ENCODE data around the gene FAM237A. TPM values are rescaled to one million over a fixed set of nuclear protein-coding genes. Genes with fewer than 3 reads are reported as not detected.

The FAM237A gene
- total RNA-seq, 1 experiment from 2014 or later: not detected

DNA sequence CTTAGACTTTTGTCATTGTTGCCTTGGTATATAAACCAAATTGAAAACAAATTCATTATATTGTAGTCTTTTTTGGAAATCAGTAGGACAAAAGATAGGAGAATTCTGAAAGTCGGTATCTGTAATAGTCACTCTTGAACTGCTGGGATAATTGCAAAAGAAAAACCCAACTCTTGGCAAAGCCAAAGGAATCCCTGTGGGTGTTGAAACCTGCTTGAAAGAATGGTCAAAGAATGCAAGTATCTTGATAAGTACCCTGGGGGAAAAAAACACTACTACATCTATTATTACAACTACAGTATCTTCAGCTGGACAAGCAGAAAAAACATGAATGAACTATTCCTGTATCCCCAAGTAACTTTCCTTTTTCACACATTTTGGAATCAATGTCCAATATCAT is 7.3 kb upstream of the FAM237A start:
- ChIA-PET CTCF (no interaction called here), POLR2A (no interaction called here), RAD21 (ENCODE audit: low non-redundant PET in 1 of 2, low total read pairs in 2 of 2, uncharacterized antibody in 2 of 2, unreplicated experiment in 2 of 2) (no interaction called here)
- H3K27ac ChIP-seq (ENCODE audit: low read depth, low read length): no peak overlapping the region
- no peaks in the 10 kb centered on the region for H3K79me2 ChIP-seq (ENCODE audit: insufficient read depth, low read length)
- no peaks in the 10 kb centered on the region for H3K9me3 ChIP-seq (ENCODE audit: control insufficient read depth in 1 of 2, insufficient read depth in 1 of 2, low read depth in 1 of 2, low read length in 2 of 2)
- no TSS peak for BruUV-seq (replicated peaks)
- H3K4me2 ChIP-seq (ENCODE audit: low read length): no peak overlapping the region
- TF ChIP-seq, protein P1, sequence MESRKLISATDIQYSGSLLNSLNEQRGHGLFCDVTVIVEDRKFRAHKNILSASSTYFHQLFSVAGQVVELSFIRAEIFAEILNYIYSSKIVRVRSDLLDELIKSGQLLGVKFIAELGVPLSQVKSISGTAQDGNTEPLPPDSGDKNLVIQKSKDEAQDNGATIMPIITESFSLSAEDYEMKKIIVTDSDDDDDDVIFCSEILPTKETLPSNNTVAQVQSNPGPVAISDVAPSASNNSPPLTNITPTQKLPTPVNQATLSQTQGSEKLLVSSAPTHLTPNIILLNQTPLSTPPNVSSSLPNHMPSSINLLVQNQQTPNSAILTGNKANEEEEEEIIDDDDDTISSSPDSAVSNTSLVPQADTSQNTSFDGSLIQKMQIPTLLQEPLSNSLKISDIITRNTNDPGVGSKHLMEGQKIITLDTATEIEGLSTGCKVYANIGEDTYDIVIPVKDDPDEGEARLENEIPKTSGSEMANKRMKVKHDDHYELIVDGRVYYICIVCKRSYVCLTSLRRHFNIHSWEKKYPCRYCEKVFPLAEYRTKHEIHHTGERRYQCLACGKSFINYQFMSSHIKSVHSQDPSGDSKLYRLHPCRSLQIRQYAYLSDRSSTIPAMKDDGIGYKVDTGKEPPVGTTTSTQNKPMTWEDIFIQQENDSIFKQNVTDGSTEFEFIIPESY (IDR thresholded peaks at IDR 0.05; ENCODE audit: extremely low read depth, insufficient replicate concordance, low read length): no peak
- TF ChIP-seq EZH2 (IDR thresholded peaks at IDR 0.05) (no peak), POLR2AphosphoS5 (IDR thresholded peaks at IDR 0.05; ENCODE audit: low read depth, low read length) (no peak), ZFX (IDR thresholded peaks at IDR 0.05) (no peak), JUND (IDR thresholded peaks at IDR 0.05) (no peak), RAD21 (IDR thresholded peaks at IDR 0.05; ENCODE audit: low read depth) (no peak), EGR1 (IDR thresholded peaks at IDR 0.05; ENCODE audit: low read depth) (no peak)
- H2AFZ ChIP-seq (ENCODE audit: low read depth, low read length, poor library complexity, severe bottlenecking): no peak overlapping the region
- H3K9me2 ChIP-seq (ENCODE audit: insufficient read depth): no peaks in the 10 kb centered on the region
- no peaks in the 10 kb centered on the region for H3K36me3 ChIP-seq (ENCODE audit: control insufficient read depth in 1 of 2, insufficient read depth in 2 of 2, low read length in 2 of 2)
- no peaks in the 10 kb centered on the region for H4K20me1 ChIP-seq (ENCODE audit: insufficient read depth)
- no peak overlapping the region for H3K9ac ChIP-seq (ENCODE audit: low read length)
- H3K4me3 ChIP-seq (replicated peaks in 1 of 2; ENCODE audit: low read depth in 1 of 2, low read length in 2 of 2): no peak overlapping the region
- ATAC-seq: no peak
- intact Hi-C loops (cut with micrococcal nuclease): no loop called here
- no peak for DNase-seq (ENCODE audit: low read depth, low spot score)
- H3K4me1 ChIP-seq (ENCODE audit: control insufficient read depth in 1 of 2, insufficient read depth in 2 of 2, low read length in 2 of 2): no peaks in the 10 kb centered on the region
- 0 out of 2 replicates have a peak, but pooled peaks cover 11% of the 10 kb centered on the region for H3K27me3 ChIP-seq (ENCODE audit: insufficient read depth, low read length)

GRCh38 chr2:206639636-206640035 is 2.7 kb upstream of the FAM237A start:
- no peak overlapping the region for H3K9ac ChIP-seq (ENCODE audit: low read length)
- H2AFZ ChIP-seq (ENCODE audit: low read depth, low read length, poor library complexity, severe bottlenecking): no peak overlapping the region
- no TSS peak for BruUV-seq (replicated peaks)
- H3K27me3 ChIP-seq (ENCODE audit: insufficient read depth, low read length): 0 out of 2 replicates have a peak, but pooled peaks cover 7% of the 10 kb centered on the region
- no peak for DNase-seq (ENCODE audit: low read depth, low spot score)
- H3K36me3 ChIP-seq (ENCODE audit: control insufficient read depth in 1 of 2, insufficient read depth in 2 of 2, low read length in 2 of 2): no peaks in the 10 kb centered on the region
- no peaks in the 10 kb centered on the region for H3K4me1 ChIP-seq (ENCODE audit: control insufficient read depth in 1 of 2, insufficient read depth in 2 of 2, low read length in 2 of 2)
- no peak overlapping the region for H3K4me3 ChIP-seq (replicated peaks in 1 of 2; ENCODE audit: low read depth in 1 of 2, low read length in 2 of 2)
- RAD21 ChIA-PET (ENCODE audit: low non-redundant PET in 1 of 2, low total read pairs in 2 of 2, uncharacterized antibody in 2 of 2, unreplicated experiment in 2 of 2): no interaction called here
- CTCF ChIA-PET: no interaction called here
- no peaks in the 10 kb centered on the region for H4K20me1 ChIP-seq (ENCODE audit: insufficient read depth)
- ATAC-seq: no peak
- no peak overlapping the region for H3K4me2 ChIP-seq (ENCODE audit: low read length)
- intact Hi-C loops (cut with micrococcal nuclease): no loop called here
- TF ChIP-seq CBX3 (IDR thresholded peaks at IDR 0.05; ENCODE audit: low read depth) (no peak), EZH2 (IDR thresholded peaks at IDR 0.05) (no peak), SIN3A (IDR thresholded peaks at IDR 0.05; ENCODE audit: low read depth) (no peak), MAX (IDR thresholded peaks at IDR 0.05) (no peak), ZFX (IDR thresholded peaks at IDR 0.05) (no peak)
- POLR2A ChIA-PET: no interaction called here
- no peak overlapping the region for H3K27ac ChIP-seq (ENCODE audit: low read depth, low read length)
- H3K9me2 ChIP-seq (ENCODE audit: insufficient read depth): no peaks in the 10 kb centered on the region
- no peaks in the 10 kb centered on the region for H3K9me3 ChIP-seq (ENCODE audit: control insufficient read depth in 1 of 2, insufficient read depth in 1 of 2, low read depth in 1 of 2, low read length in 2 of 2)
- no peaks in the 10 kb centered on the region for H3K79me2 ChIP-seq (ENCODE audit: insufficient read depth, low read length)

All from HCT116 (cell line).